Rectal smooth muscle tissue (tissue), 1 donor: ENCODE data around the gene FNDC5.

ENCODE experiments used
- H3K27ac ChIP-seq: one replicate; pipeline ENCODE4 v1.7.0; 2013; ENCODE audit warnings: low read depth, low read length, inconsistent platforms
- H3K27me3 ChIP-seq: one replicate; pipeline ENCODE4 v1.7.0; 2013; ENCODE audit warnings: low read length; ENCODE audit not compliant: control insufficient read depth, insufficient read depth
- H3K36me3 ChIP-seq: one replicate; pipeline ENCODE4 v1.7.0; 2013; ENCODE audit warnings: low read length; ENCODE audit not compliant: control insufficient read depth, insufficient read depth
- H3K4me1 ChIP-seq: one replicate; pipeline ENCODE4 v1.7.0; 2013; ENCODE audit warnings: low read length; ENCODE audit not compliant: control insufficient read depth, insufficient read depth
- H3K4me3 ChIP-seq: one replicate; pipeline ENCODE4 v1.7.0; 2013; ENCODE audit warnings: low read length
- H3K9ac ChIP-seq: one replicate; pipeline ENCODE4 v1.7.0; 2013; ENCODE audit warnings: low read length

Gene FNDC5

GRCh38 chr1:32886828-32887414, 16.2 kb upstream of the FNDC5 start:
- no peak overlapping the region for H3K27ac ChIP-seq
- peaks cover 23% of the 10 kb centered on the region for H3K27me3 ChIP-seq
- H3K36me3 ChIP-seq = no peaks in the 10 kb centered on the region
- H3K9ac ChIP-seq = no peak overlapping the region
- no peak overlapping the region for H3K4me3 ChIP-seq
- H3K4me1 ChIP-seq = no peaks in the 10 kb centered on the region

- Histone ChIP-seq H3K36me3 (no peaks in the 10 kb centered on the region), H3K9ac (no peak within 1 kb of the TSS), H3K27me3 (peaks cover 21% of the 10 kb centered on the region), H3K4me3 (no peak within 1 kb of the TSS), H3K4me1 (no peaks in the 10 kb centered on the region), H3K27ac (no peak within 1 kb of the TSS)
Observed at GRCh38 chr1:32886004-32886827, 15.5 kb upstream of the FNDC5 start, which contains the start of gene HPCA. Gene HPCA (plus strand): TSS chr1:32886491. CDS start chr1:32888899, 2,408 bp downstream.

GRCh38 chr1:32885676-32886003, 14.9 kb upstream of the FNDC5 start:
- Histone ChIP-seq H3K27me3 (peaks cover 20% of the 10 kb centered on the region), H3K4me3 (no peak overlapping the region), H3K36me3 (no peaks in the 10 kb centered on the region), H3K9ac (no peak overlapping the region), H3K27ac (no peak overlapping the region), H3K4me1 (no peaks in the 10 kb centered on the region)

DNA sequence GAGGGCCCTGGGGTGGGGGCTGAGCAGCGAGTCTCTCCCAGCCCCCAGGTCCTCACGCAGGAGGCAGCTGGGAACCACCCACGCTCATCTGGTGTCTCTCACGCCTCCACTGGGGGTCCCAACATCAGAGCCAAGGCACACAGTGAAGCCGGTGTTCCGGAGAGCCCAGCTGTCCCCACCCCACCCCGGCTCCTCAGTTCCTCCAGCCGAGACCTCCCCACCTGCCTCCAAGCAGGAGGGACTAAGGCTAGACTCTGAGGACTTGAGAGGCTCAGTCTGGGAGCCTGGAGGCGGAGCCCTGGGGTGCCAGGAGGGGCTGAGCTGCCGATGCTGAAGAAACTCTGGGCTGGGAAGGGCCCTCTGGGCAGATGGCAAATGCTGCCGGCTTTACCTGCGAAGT, 14.0 kb upstream of the FNDC5 start:
- Histone ChIP-seq H3K4me1 (no peaks in the 10 kb centered on the region), H3K27me3 (peaks cover 18% of the 10 kb centered on the region)

DNA sequence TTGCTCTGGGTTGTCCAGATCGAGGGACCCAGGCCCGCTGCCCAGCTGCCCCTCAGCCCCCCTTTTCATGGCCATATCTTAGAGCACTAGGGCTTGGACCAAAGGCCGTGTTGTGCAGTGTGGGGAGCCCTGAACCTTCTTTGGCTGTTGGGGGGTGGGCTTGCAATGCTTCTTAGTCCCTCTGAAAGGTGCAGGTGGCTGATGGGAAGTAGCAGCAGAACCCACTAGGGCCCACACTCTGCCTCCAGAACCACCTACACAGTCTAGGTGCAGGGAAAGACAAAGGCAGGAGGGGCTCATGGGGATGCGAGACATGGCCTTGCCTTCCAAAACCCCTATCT, 13.3 kb upstream of the FNDC5 start:
- Histone ChIP-seq H3K9ac (no peak overlapping the region), H3K4me1 (no peaks in the 10 kb centered on the region), H3K27me3 (peaks cover 18% of the 10 kb centered on the region), H3K27ac (no peak overlapping the region), H3K4me3 (no peak overlapping the region), H3K36me3 (no peaks in the 10 kb centered on the region)

More for the DNA sequence above, 14.0 kb upstream of the FNDC5 start:
- Histone ChIP-seq H3K36me3 (no peaks in the 10 kb centered on the region), H3K4me3 (no peak overlapping the region), H3K9ac (no peak overlapping the region), H3K27ac (no peak overlapping the region)

- H3K27ac ChIP-seq = no peak overlapping the region
- no peak overlapping the region for H3K9ac ChIP-seq
- no peaks in the 10 kb centered on the region for H3K4me1 ChIP-seq
- H3K36me3 ChIP-seq = no peaks in the 10 kb centered on the region
- H3K27me3 ChIP-seq = peaks cover 18% of the 10 kb centered on the region
- H3K4me3 ChIP-seq = no peak overlapping the region
Observed at GRCh38 chr1:32883338-32884031, 12.8 kb upstream of the FNDC5 start.

DNA sequence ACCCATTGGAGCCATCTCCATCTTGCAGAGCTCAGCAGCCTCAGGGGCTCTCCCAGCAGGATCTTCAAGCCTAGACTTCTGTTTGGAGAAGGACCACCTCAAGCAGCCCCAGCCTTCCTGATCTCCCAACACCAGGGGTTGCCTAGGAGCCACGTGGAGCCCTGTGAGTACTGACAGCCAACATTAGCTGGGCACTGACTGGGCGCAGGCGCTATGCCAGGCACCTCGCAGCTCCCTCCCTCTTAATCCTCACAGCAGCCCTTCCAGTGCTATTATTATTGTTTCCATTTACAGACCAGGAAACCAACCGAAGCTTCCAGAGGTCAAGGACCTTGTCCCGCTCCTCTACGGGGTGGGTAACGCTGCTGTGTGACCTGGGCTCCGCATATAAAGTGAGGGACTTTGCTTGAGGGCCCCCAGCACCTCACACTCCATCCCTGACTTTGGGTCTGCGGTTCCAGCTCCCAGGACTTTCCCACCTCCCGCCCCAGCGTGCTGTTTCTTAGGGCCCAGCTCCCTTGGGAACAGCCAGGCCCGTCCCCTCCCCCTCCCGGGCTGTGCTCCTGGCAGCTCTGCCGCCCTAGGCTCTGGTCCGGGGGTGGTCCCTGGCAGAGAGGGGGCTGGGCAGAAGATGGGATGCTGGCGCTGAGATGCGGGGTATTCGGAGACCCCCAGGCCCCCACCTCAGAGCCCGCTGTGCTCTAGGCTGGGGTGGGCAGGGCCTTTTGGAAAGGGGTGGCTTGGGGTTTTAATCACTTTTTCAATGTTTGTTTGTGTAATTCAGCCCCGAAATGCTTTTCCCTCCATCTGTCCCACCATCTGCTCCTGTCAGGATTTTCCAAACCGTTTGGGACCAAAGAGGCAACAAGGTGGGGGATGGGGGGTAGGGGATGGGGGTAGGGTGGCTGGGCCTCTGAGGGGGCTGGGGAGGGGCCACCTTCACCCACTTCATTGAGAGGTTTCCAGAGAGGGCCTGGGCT, 11.4 kb upstream of the FNDC5 start:
- no peak overlapping the region for H3K9ac ChIP-seq
- no peak overlapping the region for H3K27ac ChIP-seq
- peaks cover 11% of the 10 kb centered on the region for H3K27me3 ChIP-seq
- no peaks in the 10 kb centered on the region for H3K4me1 ChIP-seq
- no peaks in the 10 kb centered on the region for H3K36me3 ChIP-seq
- no peak overlapping the region for H3K4me3 ChIP-seq

GRCh38 chr1:32881291-32881690, 10.6 kb upstream of the FNDC5 start:
- H3K9ac ChIP-seq = no peak overlapping the region
- peaks cover 10% of the 10 kb centered on the region for H3K27me3 ChIP-seq
- no peak overlapping the region for H3K4me3 ChIP-seq
- H3K27ac ChIP-seq = no peak overlapping the region
- no peaks in the 10 kb centered on the region for H3K4me1 ChIP-seq
- H3K36me3 ChIP-seq = no peaks in the 10 kb centered on the region

DNA sequence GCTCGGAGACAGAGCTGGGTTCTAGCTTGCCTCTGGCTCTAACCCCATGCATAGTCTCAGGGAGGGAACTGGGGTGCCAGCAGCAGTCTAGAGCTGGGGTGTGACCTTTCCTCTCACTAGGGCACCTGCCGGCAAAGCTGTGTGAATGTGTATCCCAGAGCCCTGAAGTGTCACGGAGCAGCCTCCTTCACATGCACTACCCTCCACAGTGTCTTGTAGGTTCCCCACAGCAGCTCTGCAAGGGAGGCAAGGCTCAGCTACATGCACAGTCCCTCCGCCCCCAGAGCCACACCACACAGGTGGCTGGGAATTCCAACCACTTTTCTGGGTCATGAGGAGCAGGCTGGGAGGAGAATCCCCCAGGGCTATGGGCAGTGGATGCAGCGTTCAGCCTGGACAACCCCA, 7.9 kb upstream of the FNDC5 start:
- Histone ChIP-seq H3K27me3 (peaks cover under 1% of the 10 kb centered on the region), H3K4me3 (no peak overlapping the region), H3K4me1 (no peaks in the 10 kb centered on the region), H3K9ac (no peak overlapping the region), H3K36me3 (no peaks in the 10 kb centered on the region), H3K27ac (no peak overlapping the region)

DNA sequence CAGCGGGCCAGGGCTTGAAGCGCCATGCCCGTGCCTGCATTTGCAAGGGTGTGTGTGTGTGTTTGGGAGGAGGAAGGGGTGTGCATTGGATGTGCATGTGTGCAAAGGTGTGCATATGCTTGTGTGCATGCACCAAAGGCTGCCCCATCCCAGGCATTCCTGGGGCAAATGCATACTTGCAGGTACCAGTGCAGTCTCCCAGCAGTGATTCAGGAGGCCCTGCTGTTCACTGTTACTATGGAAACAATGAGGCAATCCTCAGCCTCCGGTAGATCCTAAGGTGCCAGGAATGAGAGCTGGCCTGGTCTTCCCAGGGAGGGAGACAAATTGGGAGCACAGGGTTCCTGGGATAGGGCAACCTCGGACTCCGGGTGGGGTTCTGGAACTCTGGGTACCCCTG, 7.5 kb upstream of the FNDC5 start:
- no peak overlapping the region for H3K4me3 ChIP-seq
- H3K36me3 ChIP-seq = no peaks in the 10 kb centered on the region
- no peaks in the 10 kb centered on the region for H3K27me3 ChIP-seq
- H3K27ac ChIP-seq = no peak overlapping the region
- no peak overlapping the region for H3K9ac ChIP-seq
- no peaks in the 10 kb centered on the region for H3K4me1 ChIP-seq

DNA sequence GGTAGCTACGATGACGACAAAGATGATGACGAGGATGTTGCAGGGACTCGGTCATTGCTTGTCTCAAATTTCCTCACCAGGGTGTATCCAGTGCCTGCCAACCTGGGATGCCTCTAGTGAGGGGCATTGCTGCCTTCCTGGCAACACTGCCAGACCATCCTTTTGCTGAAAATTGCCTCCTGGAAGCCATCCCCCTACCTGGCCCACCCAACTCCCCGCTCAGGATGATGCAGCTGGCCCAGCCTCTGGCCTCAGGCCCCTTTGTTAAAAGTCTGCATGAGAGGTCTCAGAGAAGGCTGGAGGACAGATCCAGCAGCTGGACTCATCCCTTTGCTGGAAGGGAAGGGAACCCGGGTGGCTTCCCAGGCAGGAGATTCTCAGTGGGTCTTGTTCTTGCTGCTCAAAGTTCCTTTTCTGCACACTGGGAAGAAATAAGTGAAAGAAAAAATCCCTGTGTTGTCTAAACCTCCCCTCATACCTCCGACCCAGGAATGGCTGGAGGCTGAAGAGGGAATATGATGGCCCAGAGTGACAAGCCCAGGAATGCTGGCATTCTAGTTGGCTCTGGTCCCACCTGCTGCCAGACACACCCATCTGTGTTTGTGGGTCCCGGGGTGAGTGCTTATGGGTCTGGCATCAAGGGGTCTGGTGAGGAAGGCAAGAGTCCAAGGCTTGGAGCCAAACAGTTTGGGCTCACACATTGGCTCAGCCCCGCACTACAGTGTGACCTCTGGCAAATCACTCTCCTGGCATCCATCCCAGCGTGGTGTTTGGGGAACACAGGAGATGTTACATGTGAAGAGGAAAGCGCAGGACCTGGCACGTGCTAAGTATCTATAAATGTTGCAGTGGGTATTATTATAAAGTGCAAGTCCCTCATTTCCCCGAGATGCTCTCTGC, 6.7 kb upstream of the FNDC5 start:
- H3K4me1 ChIP-seq = no peaks in the 10 kb centered on the region
- H3K27ac ChIP-seq = no peak overlapping the region
- no peak overlapping the region for H3K9ac ChIP-seq
- no peaks in the 10 kb centered on the region for H3K27me3 ChIP-seq
- H3K36me3 ChIP-seq = no peaks in the 10 kb centered on the region
- no peak overlapping the region for H3K4me3 ChIP-seq
